Activated T-helper 2 cell treated with anti-CD3 and anti-CD28 coated beads, Interferon-gamma antibody, Interleukin-2, Interleukin-4, amounts not matched to agents 10 μg/mL and 5 μg/mL and 100 μg/mL, durations not matched to agents 14 hours and 24 hours and 36 hours (primary cell): ENCODE data around the gene POLR3G. TPM values are rescaled to one million over a fixed set of nuclear protein-coding genes. Genes with fewer than 3 reads are reported as not detected.
A peak's percentile ranks its signal among the peaks of the same experiment; 100 is the strongest.

Experiments used
- DNase-seq: peaks from one replicate; pipeline ENCODE4 v3.0.0; 2021; ENCODE audit warnings: low spot score
- H3K27ac Mint-ChIP-seq: one replicate; pipeline ENCODE4 v1.8.0; 2021; ENCODE audit warnings: mixed read lengths
- H3K27me3 Mint-ChIP-seq: one replicate; pipeline ENCODE4 v1.8.0; 2021; ENCODE audit warnings: low read depth, mixed read lengths
- H3K36me3 Mint-ChIP-seq: one replicate; pipeline ENCODE4 v1.8.0; 2021; ENCODE audit warnings: low read depth, mixed read lengths
- H3K4me1 Mint-ChIP-seq: one replicate; pipeline ENCODE4 v1.8.0; 2021; ENCODE audit warnings: low read depth, mixed read lengths
- H3K4me3 Mint-ChIP-seq: one replicate; pipeline ENCODE4 v1.8.0; 2021; ENCODE audit warnings: low read depth, mild to moderate bottlenecking, moderate library complexity, mixed read lengths
- H3K9me3 Mint-ChIP-seq: one replicate; pipeline ENCODE4 v1.8.0; 2021; ENCODE audit warnings: mixed read lengths
- intact Hi-C: fragments of 100-400 bp; cut with micrococcal nuclease; formaldehyde crosslinking; loops from one replicate; pipeline ENCODE4 v1.15.1; 2023
- total RNA-seq: library from RNA; stranded (reverse); gene quantifications from 2 replicates; pipeline ENCODE4 v1.2.3, GENCODE V29; 2022

Gene POLR3G
- total RNA-seq, 1 donor from 2014 or later = 18.6 TPM

DNA sequence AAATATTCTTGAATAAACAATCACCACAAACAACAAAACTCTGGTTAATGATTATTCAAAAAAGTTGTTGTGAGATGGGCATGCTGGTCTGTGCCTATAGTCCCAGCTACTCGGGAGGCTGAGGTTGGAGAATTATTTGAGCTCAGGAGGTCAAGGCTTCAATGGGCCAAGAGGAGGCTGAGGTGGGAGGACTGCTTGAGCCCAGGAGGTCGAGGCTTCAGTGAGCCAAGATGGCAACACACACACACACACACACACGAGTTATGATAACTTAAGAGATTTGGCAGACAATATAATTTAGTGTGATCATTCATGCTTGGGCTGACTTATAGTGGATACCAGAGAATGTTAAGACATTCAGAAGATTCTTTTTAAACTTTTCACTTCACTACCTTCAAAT, 39.9 kb downstream of the POLR3G start:
- Mint-ChIP-seq H3K4me1 (no peaks in the 10 kb centered on the region), H3K4me3 (no peak overlapping the region), H3K9me3 (no peaks in the 10 kb centered on the region), H3K27ac (no peak overlapping the region), H3K27me3 (no peaks in the 10 kb centered on the region), H3K36me3 (peaks cover 21% of the 10 kb centered on the region)
- intact Hi-C loops = no loop called here
- DNase-seq = no peak

DNA sequence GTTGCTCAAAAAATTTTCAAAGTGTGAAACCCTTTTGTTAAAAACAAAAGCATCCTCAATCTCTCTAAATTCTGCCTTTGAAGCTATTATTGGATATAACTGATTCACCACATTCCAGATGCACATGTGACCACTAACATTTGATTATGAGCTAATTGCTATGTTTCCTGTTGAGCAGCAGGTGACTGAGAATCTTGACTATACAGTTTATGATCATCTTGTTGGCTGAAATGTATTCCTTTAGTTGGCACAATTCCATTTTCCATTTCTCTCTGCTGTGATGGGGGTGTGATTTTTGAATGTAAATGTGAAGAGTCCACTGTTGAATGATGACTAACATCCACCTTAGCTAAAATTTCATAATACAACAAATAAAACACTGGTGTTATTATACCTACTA, 44.0 kb downstream of the POLR3G start:
- no peak for DNase-seq
- intact Hi-C loops = no loop called here
- Mint-ChIP-seq H3K4me1 (no peaks in the 10 kb centered on the region), H3K27me3 (no peaks in the 10 kb centered on the region), H3K27ac (no peak overlapping the region), H3K9me3 (no peaks in the 10 kb centered on the region), H3K36me3 (peaks cover 49% of the 10 kb centered on the region), H3K4me3 (no peak overlapping the region)

- Mint-ChIP-seq H3K9me3 (no peaks in the 10 kb centered on the region), H3K4me1 (no peaks in the 10 kb centered on the region), H3K36me3 (peaks cover 53% of the 10 kb centered on the region), H3K4me3 (no peak overlapping the region), H3K27ac (no peak overlapping the region), H3K27me3 (no peaks in the 10 kb centered on the region)
- intact Hi-C loops = no loop called here
- DNase-seq = no peak
Measured at GRCh38 chr5:90519081-90519480, 44.4 kb downstream of the POLR3G start.

- peaks cover 19% of the 10 kb centered on the region for H3K4me1 Mint-ChIP-seq
- H3K36me3 Mint-ChIP-seq = peaks cover 22% of the 10 kb centered on the region
Measured at GRCh38 chr5:90528601-90529193, 54.0 kb downstream of the POLR3G start.

GRCh38 chr5:90529194-90529938, 54.7 kb downstream of the POLR3G start, which contains the start of gene LYSMD3:
TSS of gene LYSMD3 (minus strand) at chr5:90529584. CDS start at chr5:90525289, 4,295 bp downstream.
- H3K9me3 Mint-ChIP-seq = no peaks in the 10 kb centered on the region
- peak within 1 kb of the TSS; percentile 95 for H3K27ac Mint-ChIP-seq
- H3K4me1 Mint-ChIP-seq = peaks cover 19% of the 10 kb centered on the region
- intact Hi-C loops = loop anchor here (1.0 kb wide), 2 partner anchors 55 to 120 kb away; partner anchors contain the start of genes CETN3, MBLAC2 and POLR3G
- peaks cover 18% of the 10 kb centered on the region for H3K36me3 Mint-ChIP-seq
- peak within 1 kb of the TSS; percentile 98 for H3K4me3 Mint-ChIP-seq
- peaks cover 11% of the 10 kb centered on the region for H3K27me3 Mint-ChIP-seq
- peak; percentile 93 for DNase-seq

More at GRCh38 chr5:90528601-90529193, 54.0 kb downstream of the POLR3G start:
- peaks cover 8% of the 10 kb centered on the region for H3K27me3 Mint-ChIP-seq
- H3K9me3 Mint-ChIP-seq = no peaks in the 10 kb centered on the region
- peak overlapping the region; percentile 67 for H3K27ac Mint-ChIP-seq
- peak overlapping the region; percentile 98 for H3K4me3 Mint-ChIP-seq
- no peak for DNase-seq
- intact Hi-C loops = loop anchor here (1.0 kb wide), 2 partner anchors 54 to 119 kb away; partner anchors contain the start of genes CETN3, MBLAC2 and POLR3G

GRCh38 chr5:90529939-90530677, 55.4 kb downstream of the POLR3G start:
- Mint-ChIP-seq H3K36me3 (peaks cover 12% of the 10 kb centered on the region), H3K4me1 (peaks cover 19% of the 10 kb centered on the region), H3K27me3 (peaks cover 11% of the 10 kb centered on the region), H3K9me3 (no peaks in the 10 kb centered on the region), H3K27ac (peak overlapping the region; percentile 95), H3K4me3 (peak overlapping the region; percentile 98)
- no peak for DNase-seq
- intact Hi-C loops = loop anchor here (1.0 kb wide), 3 partner anchors 56 to 121 kb away; partner anchors contain the start of genes CETN3, MBLAC2 and POLR3G

DNA sequence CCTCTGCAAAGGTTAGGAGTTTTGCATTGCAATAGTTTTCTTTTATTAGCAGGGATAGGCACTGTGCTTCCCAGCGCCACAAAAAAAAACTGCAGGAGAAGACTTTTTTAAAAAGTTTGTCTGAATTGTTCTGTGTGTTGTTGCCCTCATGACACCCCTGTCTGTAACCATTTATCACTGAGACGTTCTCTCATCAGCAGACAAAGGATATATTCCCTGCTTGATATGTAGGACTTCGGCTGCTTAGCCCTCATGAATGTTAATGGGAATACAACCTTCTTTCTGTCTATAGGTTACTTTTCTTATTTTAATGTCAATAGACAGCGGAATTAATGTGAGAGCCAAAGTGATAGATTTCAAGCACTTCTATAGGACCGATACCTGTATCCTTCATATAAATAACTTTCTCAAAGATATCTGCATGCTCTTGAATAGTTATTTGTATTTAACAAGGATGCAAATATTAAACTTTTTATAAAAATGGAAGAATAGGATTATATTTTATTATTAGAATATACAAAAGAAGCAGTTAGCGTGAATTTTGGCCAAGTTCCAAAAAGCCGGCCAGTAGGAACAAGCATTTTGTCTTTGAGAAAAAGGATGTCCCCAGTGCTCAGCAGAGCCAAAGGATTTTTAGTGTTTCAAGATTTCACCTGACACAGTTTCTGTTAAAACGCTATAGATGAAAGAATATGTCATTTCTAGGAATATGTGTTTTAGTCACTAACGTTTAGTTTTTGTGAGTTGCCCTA, 56.2 kb downstream of the POLR3G start:
- H3K9me3 Mint-ChIP-seq = no peaks in the 10 kb centered on the region
- peaks cover 11% of the 10 kb centered on the region for H3K36me3 Mint-ChIP-seq
- no peak overlapping the region for H3K27ac Mint-ChIP-seq
- H3K4me3 Mint-ChIP-seq = no peak overlapping the region
- intact Hi-C loops = loop anchor here (1.0 kb wide), 1 partner anchor 92 kb away; no protein-coding TSS in a partner anchor
- H3K27me3 Mint-ChIP-seq = peaks cover 18% of the 10 kb centered on the region
- H3K4me1 Mint-ChIP-seq = peaks cover 19% of the 10 kb centered on the region
- no peak for DNase-seq

- no peak for DNase-seq
- no peak overlapping the region for H3K27ac Mint-ChIP-seq
- H3K4me3 Mint-ChIP-seq = no peak overlapping the region
- H3K36me3 Mint-ChIP-seq = no peaks in the 10 kb centered on the region
- H3K4me1 Mint-ChIP-seq = no peaks in the 10 kb centered on the region
- peaks cover 27% of the 10 kb centered on the region for H3K27me3 Mint-ChIP-seq
- intact Hi-C loops = no loop called here
- H3K9me3 Mint-ChIP-seq = no peaks in the 10 kb centered on the region
Measured at GRCh38 chr5:90533794-90534193, 59.1 kb downstream of the POLR3G start.

- intact Hi-C loops = loop anchor here (1.0 kb wide), 1 partner anchor 25 kb away; no protein-coding TSS in a partner anchor
- Mint-ChIP-seq H3K9me3 (no peaks in the 10 kb centered on the region), H3K27me3 (peaks cover 31% of the 10 kb centered on the region), H3K4me3 (no peak overlapping the region), H3K4me1 (no peaks in the 10 kb centered on the region), H3K27ac (no peak overlapping the region), H3K36me3 (no peaks in the 10 kb centered on the region)
- DNase-seq = no peak
Measured at GRCh38 chr5:90534922-90535321, 60.3 kb downstream of the POLR3G start.

- no peaks in the 10 kb centered on the region for H3K9me3 Mint-ChIP-seq
- H3K4me1 Mint-ChIP-seq = no peaks in the 10 kb centered on the region
- H3K27ac Mint-ChIP-seq = no peak overlapping the region
- no peaks in the 10 kb centered on the region for H3K36me3 Mint-ChIP-seq
- H3K27me3 Mint-ChIP-seq = peaks cover 35% of the 10 kb centered on the region
- DNase-seq = no peak
- intact Hi-C loops = no loop called here
- no peak overlapping the region for H3K4me3 Mint-ChIP-seq
Measured at GRCh38 chr5:90542827-90543519, 68.3 kb downstream of the POLR3G start.

DNA sequence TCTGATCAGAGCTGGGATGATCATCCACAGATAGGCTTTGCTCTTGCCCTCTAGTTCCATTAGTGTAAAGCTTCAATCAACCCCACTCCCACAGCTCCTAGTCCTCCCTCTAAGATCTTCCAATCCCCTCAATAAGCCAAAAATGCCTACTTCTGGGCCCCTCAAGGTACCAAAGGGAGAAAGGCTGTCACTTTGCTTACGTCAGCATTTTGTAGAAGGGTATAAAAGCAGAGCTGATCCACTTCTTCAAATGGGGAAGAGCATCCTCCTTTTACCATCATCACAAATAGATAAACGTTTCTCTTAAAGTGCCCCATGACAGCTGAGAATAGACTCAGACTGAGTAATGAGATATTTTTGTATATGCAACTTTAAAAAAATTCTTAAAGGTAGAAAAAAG, 70.8 kb downstream of the POLR3G start:
- Mint-ChIP-seq H3K27ac (no peak overlapping the region), H3K9me3 (no peaks in the 10 kb centered on the region), H3K4me1 (peaks cover 1% of the 10 kb centered on the region), H3K36me3 (no peaks in the 10 kb centered on the region), H3K27me3 (peaks cover 27% of the 10 kb centered on the region), H3K4me3 (no peak overlapping the region)
- intact Hi-C loops = no loop called here
- DNase-seq = no peak
